ENCODE measurements around the gene SMKR1. TPM values are rescaled to one million over a fixed set of nuclear protein-coding genes. Genes with fewer than 3 reads are reported as not detected.
"Not testable (repeated sequence)": the region's sequence is repeated elsewhere in the genome, so short reads cannot be mapped to it uniquely, and the experiment has no call there.

Gene SMKR1
- total RNA-seq, 1 donor from 2014 or later, result 1.5 TPM

GRCh38 chr7:129466796-129467195, 35.5 kb upstream of the SMKR1 start:
- H3K36me3 Mint-ChIP-seq, result no peaks in the 10 kb centered on the region
- TF ChIP-seq CTCF (conservative IDR thresholded peaks at IDR 0.05), result no peak
- H3K4me1 Mint-ChIP-seq (ENCODE audit: unreplicated experiment), result no peaks in the 10 kb centered on the region
- H3K4me3 Mint-ChIP-seq, result no peak overlapping the region
- no peaks in the 10 kb centered on the region for H3K27me3 Mint-ChIP-seq
- DNase-seq (ENCODE audit: extremely low spot score, unreplicated experiment), result no peak
- H3K9me3 Mint-ChIP-seq, result no peaks in the 10 kb centered on the region
- no peak overlapping the region for H3K27ac Mint-ChIP-seq

GRCh38 chr7:129468087-129468486, 34.2 kb upstream of the SMKR1 start:
- no peaks in the 10 kb centered on the region for H3K27me3 Mint-ChIP-seq
- no peak overlapping the region for H3K4me3 Mint-ChIP-seq
- no peak for DNase-seq (ENCODE audit: extremely low spot score, unreplicated experiment)
- H3K27ac Mint-ChIP-seq, result no peak overlapping the region
- no peaks in the 10 kb centered on the region for H3K4me1 Mint-ChIP-seq (ENCODE audit: unreplicated experiment)
- no peak for TF ChIP-seq CTCF (conservative IDR thresholded peaks at IDR 0.05)
- H3K36me3 Mint-ChIP-seq, result no peaks in the 10 kb centered on the region
- no peaks in the 10 kb centered on the region for H3K9me3 Mint-ChIP-seq

GRCh38 chr7:129468547-129468946, 33.8 kb upstream of the SMKR1 start:
- no peaks in the 10 kb centered on the region for H3K9me3 Mint-ChIP-seq
- H3K27ac Mint-ChIP-seq, result no peak overlapping the region
- H3K4me3 Mint-ChIP-seq, result no peak overlapping the region
- TF ChIP-seq CTCF (conservative IDR thresholded peaks at IDR 0.05), result no peak
- no peak for DNase-seq (ENCODE audit: extremely low spot score, unreplicated experiment)
- no peaks in the 10 kb centered on the region for H3K36me3 Mint-ChIP-seq
- no peaks in the 10 kb centered on the region for H3K4me1 Mint-ChIP-seq (ENCODE audit: unreplicated experiment)
- H3K27me3 Mint-ChIP-seq, result no peaks in the 10 kb centered on the region

GRCh38 chr7:129469930-129470329, 32.4 kb upstream of the SMKR1 start:
- no peaks in the 10 kb centered on the region for H3K9me3 Mint-ChIP-seq
- H3K27ac Mint-ChIP-seq, result no peak overlapping the region
- H3K4me3 Mint-ChIP-seq, result no peak overlapping the region
- no peaks in the 10 kb centered on the region for H3K27me3 Mint-ChIP-seq
- DNase-seq (ENCODE audit: extremely low spot score, unreplicated experiment), result no peak
- H3K4me1 Mint-ChIP-seq (ENCODE audit: unreplicated experiment), result no peaks in the 10 kb centered on the region
- H3K36me3 Mint-ChIP-seq, result peaks cover 1% of the 10 kb centered on the region
- no peak for TF ChIP-seq CTCF (conservative IDR thresholded peaks at IDR 0.05)

- peaks cover 3% of the 10 kb centered on the region for H3K36me3 Mint-ChIP-seq
- H3K4me3 Mint-ChIP-seq, result no peak overlapping the region
- no peaks in the 10 kb centered on the region for H3K9me3 Mint-ChIP-seq
- no peak for TF ChIP-seq CTCF (conservative IDR thresholded peaks at IDR 0.05)
- H3K27ac Mint-ChIP-seq, result no peak overlapping the region
- no peaks in the 10 kb centered on the region for H3K27me3 Mint-ChIP-seq
- H3K4me1 Mint-ChIP-seq (ENCODE audit: unreplicated experiment), result no peaks in the 10 kb centered on the region
- no peak for DNase-seq (ENCODE audit: extremely low spot score, unreplicated experiment)
Observed at GRCh38 chr7:129470411-129470810, 31.9 kb upstream of the SMKR1 start.

GRCh38 chr7:129471402-129471827, 30.9 kb upstream of the SMKR1 start:
- H3K4me3 Mint-ChIP-seq, result no peak overlapping the region
- H3K36me3 Mint-ChIP-seq, result peaks cover 3% of the 10 kb centered on the region
- no peaks in the 10 kb centered on the region for H3K9me3 Mint-ChIP-seq
- DNase-seq (ENCODE audit: extremely low spot score, unreplicated experiment), result no peak
- H3K27me3 Mint-ChIP-seq, result no peaks in the 10 kb centered on the region
- H3K4me1 Mint-ChIP-seq (ENCODE audit: unreplicated experiment), result no peaks in the 10 kb centered on the region
- no peak overlapping the region for H3K27ac Mint-ChIP-seq
- no peak for TF ChIP-seq CTCF (conservative IDR thresholded peaks at IDR 0.05)

GRCh38 chr7:129475931-129476330, 26.4 kb upstream of the SMKR1 start:
- H3K9me3 Mint-ChIP-seq; H3K4me3 Mint-ChIP-seq; H3K4me1 Mint-ChIP-seq (ENCODE audit: unreplicated experiment); H3K27ac Mint-ChIP-seq; DNase-seq (ENCODE audit: extremely low spot score, unreplicated experiment); H3K27me3 Mint-ChIP-seq; H3K36me3 Mint-ChIP-seq: not testable (repeated sequence)

- H3K27me3 Mint-ChIP-seq; H3K36me3 Mint-ChIP-seq; H3K4me3 Mint-ChIP-seq; H3K27ac Mint-ChIP-seq; H3K9me3 Mint-ChIP-seq; DNase-seq (ENCODE audit: extremely low spot score, unreplicated experiment); H3K4me1 Mint-ChIP-seq (ENCODE audit: unreplicated experiment): not testable (repeated sequence)
Observed at GRCh38 chr7:129476398-129476797, 25.9 kb upstream of the SMKR1 start.
